GM19351 (cell line): ENCODE data around the gene UBXN7.
"Not testable (repeated sequence)": the region's sequence is repeated elsewhere in the genome, so short reads cannot be mapped to it uniquely, and the experiment has no call there.

ENCODE experiments used
- ATAC-seq: cut with Tn5 transposase; IDR thresholded peaks from one replicate; pipeline ENCODE4 v1.9.1; 2021; ENCODE audit warnings: mild to moderate bottlenecking, moderate library complexity; ENCODE audit not compliant: unreplicated experiment

UBXN7 gene

DNA sequence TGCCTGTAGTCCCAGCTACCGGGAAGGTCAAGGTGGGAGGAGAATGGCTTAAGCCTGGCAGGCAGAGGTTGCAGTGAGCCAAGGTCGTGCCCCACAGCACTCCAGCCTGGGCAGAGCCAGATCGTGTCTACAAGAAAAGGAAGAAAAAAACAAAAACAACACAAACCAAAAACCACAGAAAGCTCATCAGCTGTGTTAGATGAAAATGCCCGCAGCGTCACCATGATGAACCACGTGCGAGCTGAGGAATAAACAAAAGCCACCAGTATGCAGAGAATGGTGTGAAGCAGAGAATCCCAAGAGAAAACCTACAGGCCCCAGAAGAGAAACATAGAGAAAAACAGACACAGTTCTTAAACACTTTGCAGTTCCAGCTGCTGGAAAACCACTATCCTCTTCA, 74.3 kb downstream of the UBXN7 start:
- no peak for ATAC-seq

DNA sequence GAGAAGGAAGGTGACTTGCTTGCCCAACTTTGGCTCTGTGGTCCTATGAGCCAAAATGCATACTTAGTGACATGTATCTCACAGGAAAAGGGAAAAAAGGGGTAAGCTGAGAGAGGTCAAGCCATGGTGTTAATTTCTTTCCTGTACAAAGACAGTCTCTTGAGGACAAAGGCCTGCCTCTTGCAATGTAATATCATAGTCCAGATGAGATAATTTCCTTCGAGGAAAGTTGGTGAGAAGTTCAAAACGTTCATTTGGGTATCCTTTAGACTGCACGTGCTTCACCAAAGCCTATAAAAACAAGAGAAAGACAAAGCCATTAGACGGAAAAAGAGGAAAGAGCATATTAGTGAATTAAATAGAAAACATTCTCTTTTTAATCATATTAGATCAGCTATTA, 75.7 kb downstream of the UBXN7 start:
- ATAC-seq = no peak

DNA sequence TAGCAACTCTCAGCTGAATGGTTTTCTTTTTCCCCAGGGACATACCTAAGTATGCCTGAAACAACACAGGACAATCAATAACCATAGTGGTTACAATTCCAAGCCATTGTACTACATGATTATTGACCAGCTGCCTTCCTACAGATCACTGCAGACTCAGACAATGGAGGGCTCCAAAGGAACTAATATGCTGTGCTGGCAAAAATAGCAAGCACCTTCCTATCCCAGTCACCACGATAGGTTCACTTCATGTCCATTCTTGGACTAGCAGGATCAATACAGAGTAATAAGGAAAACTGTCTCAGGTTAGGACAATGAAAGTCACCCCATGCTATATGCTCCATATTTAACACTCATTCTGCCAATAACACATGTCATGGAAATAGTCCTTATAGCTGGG, 76.6 kb downstream of the UBXN7 start:
- no peak for ATAC-seq

DNA sequence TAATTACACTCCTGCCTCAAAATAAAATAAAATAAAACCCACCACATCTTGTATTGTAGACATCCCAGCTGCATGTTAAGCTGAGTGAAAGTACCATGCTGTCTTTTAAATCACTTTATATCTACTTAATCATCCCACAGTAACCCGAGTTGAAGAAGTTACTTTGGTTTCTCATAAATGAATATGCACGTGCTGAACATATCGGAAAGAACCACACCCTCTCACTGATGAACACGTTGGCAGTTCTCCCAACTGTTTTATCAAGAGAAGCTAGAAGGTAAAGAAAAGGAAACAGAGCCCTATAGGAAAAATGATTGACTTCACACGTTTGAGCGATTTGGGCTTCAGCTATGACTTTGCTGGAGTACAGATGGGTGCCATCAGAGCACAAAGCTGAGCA, 78.1 kb downstream of the UBXN7 start:
- ATAC-seq = no peak

DNA sequence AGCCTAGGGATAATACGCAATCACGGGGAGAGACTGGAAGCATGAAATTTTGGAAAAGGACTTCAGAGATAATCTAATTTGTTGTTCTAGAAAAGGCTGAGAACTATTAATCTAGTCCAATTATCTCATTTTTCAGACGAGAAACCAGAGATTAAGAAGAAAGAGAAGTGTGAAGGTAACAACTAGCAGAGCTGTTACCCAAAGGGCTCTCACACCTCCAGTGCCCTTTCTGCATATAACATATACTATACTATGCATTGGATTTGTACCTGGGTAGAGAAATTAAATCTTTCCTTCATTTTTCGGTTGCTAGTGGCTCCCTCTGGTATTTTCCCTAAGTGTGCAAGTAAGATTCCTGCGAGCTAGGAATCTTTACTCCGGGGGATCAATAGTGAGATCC, 80.7 kb downstream of the UBXN7 start:
- no peak for ATAC-seq

DNA sequence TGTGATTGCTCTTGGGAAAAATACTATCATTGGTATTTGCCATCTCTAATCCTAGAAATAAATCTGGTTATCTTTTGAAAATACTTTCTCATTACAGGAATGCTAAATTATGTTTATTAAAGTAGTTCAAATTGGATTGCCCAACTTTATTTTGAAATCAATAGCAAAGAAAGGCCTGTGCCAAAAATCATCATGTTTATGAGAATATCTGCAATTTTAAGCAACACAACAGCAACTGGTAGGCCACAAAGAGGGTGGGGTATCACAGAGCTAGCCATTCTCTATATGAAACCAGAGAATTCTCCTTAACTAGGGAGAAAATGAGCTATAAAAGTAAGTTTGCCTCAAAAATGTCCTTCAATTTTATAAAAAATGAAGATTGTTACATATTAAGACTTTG, 82.2 kb downstream of the UBXN7 start:
- no peak for ATAC-seq

DNA sequence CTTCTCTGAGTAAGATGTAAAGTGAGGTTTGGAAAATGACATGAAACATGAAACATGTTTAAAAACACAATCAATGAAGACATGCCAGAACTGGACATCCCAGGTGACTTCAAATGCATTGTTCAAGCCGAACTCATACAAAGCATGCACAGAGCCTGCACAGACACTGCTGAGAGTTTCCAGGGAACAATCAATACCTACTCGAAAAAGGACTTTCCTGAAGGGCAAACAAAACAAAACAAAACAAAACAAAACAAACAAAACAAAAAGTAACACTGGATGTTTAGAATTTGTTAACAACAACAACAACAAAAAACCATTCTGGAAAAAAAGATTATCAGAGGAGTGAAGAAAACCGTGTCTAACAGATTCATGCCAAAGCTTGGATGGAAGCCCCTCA, 83.5 kb downstream of the UBXN7 start:
- ATAC-seq = no peak

DNA sequence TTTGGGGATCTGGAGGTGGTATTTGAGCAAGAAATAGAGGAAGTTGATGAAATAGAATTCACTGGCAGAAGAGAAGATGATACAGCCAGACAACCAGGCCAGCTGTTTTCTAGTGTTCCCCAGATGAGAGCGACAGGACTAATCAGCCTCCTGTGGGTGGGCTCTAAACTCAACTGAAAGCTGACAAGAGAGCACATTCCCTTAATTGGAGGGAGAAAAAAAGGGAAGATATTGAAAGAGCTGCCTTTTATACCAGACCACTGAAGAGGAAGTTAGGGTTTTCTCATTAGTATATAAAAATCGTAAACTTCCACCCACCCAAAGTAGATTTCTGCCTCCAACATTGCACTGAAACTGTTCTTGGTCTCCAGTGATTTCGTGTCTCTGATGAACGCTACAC, 87.6 kb downstream of the UBXN7 start:
- ATAC-seq = no peak

DNA sequence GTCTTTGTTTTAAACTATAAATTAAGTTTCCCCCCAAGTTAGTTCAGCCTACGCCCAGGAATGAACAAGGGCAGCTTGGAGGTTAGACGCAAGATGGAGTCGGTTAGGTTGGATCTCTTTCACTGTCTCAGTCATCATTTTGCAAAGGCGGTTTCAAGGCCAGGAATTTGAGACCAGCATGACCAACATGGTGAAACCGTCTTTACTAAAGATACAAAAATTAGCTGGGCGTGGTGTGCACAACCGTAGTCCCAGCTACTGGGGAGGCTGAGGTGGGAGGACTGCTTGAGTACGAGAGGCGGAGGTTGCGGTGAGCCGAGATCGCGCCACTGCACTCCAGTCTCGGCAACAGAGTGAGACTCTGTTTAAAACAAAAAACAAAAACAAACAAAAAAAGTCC, 88.3 kb downstream of the UBXN7 start:
- not testable (repeated sequence) for ATAC-seq

DNA sequence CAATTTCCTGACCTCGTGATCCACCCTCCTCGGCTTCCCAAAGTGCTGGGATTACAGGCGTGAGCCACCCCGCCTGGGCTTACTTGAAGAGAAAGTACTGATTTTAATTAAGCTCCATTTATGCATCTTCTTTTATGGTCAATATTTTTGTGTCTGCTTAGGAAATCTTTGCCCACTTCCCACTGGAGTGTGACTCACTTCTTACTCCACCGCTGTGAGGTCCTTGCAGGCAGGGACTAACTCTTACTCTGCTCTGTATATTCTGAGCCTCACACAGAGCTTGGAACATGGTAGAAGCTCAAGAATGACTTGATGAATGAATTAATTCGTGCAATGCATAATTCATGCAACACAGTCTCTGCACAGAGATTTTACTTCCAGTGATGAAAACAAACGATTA, 91.1 kb downstream of the UBXN7 start:
- no peak for ATAC-seq

DNA sequence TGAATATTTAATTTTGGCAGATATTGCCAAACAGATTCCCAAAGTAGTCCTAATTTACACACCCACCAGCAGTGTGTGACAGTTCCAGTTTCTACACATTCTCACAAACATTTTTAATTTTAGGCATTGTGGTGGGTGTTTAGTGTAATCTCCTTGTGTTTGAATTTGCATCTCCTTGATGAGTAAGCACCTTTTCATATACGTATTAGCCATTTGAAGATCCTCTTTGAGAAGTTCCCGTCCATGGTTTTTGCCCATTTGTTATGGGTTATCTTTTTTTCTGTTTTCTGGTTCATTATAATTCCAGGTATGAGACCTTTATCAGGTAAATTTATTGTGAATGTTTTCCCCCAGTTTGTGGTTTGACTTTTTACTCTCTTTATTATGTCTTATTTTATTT, 91.8 kb downstream of the UBXN7 start:
- ATAC-seq = no peak

DNA sequence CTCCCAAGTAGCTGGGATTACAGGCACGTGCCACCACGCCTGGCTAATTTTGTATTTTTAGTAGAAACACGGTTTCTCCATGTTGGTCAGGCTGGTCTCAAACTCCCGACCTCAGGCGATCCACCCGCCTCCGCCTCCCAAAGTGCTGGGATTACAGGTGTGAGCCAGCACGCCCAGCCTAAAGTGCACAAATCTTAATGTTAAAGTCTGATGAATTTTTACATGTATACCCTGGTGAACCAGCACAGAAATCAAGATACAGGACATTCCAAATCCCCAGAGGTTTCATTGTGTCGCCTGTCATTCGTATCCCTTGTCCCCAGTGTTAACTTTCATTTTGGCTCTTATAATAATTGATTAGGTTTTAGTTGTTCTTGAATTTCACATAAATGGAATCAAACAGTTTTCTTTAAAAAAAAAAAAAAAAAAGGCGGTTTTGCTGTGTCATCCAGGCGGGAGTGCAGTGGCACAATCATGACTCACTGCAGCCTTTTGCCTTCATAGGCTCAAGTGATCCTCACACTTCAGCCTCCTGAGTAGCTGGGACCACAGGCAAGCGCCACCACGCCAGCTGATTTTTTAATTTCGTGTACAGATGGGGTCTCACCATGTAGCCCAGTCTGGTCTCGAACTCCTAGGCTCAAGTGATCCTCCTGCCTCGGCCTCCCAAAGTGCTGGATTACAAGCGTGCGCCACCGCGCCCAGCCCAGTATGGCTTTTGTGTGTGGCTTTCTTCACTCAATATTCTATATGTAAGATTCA, 92.6 kb downstream of the UBXN7 start:
- ATAC-seq = no peak

DNA sequence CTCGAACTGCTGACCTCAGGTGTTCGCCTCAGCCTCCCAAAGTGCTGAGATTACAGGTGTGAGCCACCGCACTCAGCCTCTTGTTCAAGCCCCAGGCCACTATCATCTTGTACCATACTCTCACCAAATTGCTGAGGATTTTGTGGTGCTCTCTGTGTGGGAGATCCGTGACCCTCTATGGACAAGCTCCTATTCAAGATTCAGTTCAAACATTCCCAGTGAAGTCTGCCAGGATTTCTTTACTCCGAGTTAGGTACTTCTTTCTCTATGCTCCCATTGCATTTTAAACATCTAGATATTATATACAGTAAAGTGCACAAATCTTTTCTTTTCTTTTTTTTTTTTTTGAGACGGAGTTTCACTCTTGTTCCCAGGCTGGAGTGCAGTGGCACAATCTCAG, 93.2 kb downstream of the UBXN7 start:
- ATAC-seq = no peak

DNA sequence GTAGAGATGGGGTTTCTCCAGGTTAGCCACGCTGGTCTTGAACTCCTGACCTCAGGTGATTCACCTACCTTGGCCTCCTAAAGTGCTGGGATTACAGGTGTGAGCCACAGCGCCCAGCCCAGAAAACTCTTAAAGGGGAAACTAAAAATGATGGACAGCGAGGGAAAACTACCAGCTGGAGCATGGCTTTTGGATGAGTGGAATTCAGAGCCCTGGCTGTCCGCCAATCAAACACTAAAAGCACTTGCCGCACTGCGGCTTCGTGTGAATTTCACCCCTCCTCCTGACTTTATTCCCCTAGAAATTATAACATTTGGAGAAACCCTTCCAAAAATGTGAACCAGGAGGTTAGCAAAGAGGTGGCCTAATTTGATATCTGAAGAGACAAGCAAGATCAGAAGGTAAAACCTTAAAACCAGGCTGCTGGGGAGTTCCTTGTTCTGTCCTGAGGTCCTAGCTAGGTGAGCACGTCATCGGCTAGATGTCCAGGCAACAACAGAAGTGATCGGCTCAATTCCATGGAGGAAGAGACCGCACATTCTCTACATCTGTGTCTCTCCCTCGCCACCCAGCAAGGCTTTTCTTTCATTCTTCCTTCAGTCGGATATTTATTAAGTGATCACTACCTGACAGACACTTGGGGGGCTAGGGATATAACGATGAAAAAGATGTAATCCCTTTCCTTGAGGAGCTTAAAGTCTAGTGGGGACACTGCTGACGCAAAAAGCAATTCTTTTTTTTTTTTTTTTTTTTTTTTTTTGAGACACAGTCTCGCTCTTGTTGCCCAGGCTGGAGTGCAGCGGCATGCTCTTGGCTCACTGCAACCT, 95.7 kb downstream of the UBXN7 start:
- no peak for ATAC-seq

DNA sequence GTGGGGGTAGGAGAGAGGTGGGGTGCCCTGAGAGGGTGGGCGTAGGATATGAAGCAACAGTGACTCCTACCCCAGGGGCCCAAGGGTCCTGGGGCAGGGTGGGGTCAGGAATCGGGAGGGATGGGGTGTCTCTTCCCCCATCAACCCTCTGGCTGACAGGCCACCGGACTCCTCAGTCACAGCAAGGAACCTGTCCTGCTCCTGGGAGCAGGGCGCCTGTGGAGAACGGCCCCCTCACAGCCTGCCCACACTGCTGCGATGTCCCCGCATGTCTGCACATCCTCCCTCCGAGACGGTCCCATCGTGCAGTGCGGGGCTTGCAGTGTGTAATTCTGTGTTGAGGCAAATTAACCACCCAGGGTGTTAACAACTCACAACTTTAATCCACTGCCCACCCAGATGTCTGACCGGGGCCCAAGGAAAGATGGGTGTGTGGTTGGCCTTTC, 96.7 kb downstream of the UBXN7 start:
- ATAC-seq = no peak

DNA sequence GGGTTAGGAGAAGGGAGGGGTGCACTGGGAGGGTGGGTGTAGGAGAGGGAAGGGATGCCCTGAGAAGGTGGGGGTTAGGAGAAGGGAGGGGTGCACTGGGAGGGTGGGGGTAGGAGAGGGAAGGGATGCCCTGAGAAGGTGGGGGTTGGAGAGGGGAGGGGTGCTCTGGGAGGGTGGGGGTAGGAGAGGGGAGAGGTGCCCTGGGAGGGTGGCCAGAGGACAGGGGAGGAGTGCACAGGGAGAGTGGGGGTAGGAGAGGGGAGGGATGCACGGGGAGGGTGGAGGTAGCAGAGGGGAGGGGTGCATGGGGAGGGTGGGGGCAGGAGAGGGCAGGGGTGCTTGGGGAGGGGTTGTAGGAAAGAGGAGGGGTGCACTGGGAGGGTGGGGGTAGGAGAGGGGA, 97.2 kb downstream of the UBXN7 start:
- ATAC-seq = no peak

DNA sequence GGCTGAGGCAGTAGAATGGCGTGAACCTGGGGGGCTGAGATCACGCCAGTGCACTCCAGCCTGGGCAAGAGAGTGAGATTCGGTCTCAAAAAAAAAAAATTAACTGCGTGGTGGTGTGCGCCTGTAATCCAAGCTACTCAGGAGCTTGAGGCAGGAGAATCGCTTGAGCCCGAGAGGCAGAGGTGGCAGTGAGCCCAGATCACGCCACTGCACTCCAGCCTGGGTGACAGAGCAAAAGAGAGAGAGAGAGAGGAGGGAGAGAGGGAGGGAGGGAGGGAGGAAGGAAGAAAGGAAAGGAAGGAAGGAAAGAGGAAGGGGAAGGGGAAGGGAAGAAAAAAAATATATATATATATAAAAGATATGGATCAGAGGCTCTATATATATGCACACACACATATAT, 100.1 kb downstream of the UBXN7 start:
- ATAC-seq = no peak

DNA sequence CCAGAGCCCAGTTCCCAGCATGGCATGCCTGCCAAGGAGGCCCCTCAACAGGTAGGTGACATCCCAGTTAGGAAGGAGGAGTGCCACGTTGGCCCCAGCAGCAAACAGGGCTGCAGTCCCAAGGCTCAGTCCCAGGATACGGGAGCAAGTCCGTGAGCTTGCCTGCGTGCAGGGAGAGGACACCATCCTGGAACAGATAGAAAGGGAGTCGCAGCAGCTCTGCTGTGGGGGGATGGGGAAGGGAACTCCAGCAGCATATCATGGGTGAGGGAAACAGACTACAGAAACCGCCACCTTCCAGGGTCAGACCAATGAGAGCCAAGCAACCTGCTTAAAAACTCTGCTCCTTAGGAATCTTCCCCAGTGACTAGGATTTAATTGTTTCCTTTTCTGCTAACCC, 104.8 kb downstream of the UBXN7 start:
- ATAC-seq = no peak

DNA sequence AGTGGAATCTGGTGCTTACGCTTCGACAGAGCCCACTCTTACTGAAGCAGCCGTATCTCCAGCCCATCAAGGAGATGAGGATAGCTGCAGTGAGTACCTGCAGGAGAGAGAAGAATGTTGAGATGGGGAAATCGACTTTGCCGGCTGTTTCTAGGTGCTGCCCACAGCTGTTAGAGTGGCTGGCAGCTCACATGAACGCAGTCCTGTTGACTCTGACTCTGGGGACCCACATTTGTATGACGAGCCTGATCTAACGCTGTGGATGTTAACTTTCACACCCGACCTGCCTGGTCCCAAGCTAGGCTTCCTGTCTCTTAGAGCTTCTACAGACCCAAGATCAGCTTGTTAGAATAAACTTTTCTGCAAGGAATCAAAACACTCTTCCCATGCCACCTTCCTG, 105.3 kb downstream of the UBXN7 start:
- no peak for ATAC-seq

DNA sequence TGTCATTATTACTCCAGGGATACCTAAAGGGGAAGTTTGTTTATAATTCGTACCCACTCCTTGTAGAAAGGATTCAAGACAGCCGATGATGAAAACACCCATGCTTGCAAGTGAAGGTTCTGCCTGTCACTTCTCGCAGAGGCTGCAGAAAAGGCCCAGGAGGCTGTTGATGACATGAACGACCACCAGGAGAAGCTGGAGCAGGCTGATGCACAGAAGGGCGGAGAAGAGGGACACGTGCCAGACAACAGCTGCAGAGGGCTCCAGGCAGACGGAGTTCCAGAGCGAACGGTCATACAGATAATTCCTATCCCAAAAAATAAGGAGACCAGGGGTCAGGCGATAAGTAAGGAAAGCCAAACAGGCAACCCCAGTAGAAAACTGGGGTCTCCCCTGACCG, 108.5 kb downstream of the UBXN7 start:
- no peak for ATAC-seq

DNA sequence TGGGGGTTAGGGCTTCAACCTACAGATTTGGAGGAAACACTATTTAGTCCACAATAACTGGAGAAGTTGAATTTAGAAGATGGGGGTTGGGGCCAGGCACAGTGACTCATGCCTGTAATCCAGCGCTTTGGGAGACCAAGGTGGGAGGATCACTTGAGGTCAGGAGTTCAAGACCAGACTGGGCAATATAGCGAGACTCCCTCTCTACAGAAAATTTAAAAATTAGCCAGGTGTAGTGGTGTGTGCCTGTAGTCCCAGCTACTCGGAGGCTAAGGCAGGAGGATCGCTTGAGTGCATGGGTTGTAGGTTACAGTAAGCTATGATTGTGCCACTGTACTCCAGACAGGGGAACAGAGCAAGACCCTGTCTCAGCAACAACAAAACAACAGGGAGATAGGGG, 109.2 kb downstream of the UBXN7 start:
- no peak for ATAC-seq

DNA sequence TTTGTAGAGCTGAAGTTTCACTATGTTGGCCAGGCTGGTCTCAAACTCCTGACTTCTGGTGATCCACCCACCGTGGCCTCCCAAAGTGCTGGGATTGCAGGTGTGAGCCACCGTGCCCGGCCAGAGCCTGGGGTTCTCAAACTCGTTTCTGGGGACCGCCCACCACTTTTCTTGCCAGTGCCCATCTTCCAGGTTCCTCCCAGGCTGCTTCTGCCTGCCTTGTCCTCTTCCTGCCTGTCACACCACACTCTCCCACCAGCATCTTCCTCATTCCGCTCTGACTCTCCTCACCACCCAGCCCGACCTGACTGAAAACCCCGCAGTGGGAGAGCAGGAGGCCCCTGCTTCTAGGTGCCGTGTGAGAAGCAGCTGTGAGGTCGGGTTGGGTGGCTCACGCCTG, 111.1 kb downstream of the UBXN7 start:
- ATAC-seq = no peak
